HEK293T (cell line): ENCODE results near the gene VAT1.

ENCODE experiments used
- HDGF ChIP-seq: fragments of 450-650 bp; IDR thresholded peaks from 2 replicates; pipeline ENCODE4 v1.6.1; 2017; ENCODE audit warnings: antibody characterized with exemption, borderline replicate concordance
- TARDBP ChIP-seq: fragments of 450-650 bp; IDR thresholded peaks from 2 replicates; pipeline ENCODE4 v1.6.1; 2016

DNA sequence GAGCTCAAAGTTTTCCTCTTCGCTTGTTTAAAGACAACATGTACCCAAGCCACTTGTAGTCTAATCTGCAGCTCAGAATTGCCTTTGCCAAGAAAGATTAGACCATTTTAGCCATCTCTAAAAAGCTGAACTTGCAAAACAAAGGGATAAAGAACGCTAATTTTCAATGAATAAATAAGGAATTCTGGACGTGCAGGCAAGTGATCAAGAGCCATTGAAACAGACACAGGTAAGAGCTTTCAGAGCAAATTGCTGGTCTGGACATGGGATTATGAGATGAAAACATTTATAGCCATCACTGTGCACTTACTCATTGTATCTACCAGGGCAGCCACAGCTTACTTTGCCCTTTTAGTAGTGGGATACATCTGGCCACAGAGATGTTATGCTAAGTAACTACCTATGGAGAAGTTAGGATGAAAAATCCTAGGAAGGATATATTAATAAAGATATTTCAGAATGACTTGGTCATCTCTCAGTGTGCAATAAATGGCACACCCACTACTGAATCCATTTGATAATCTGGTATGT is 47.2 kb upstream of the VAT1 start:
- TF ChIP-seq TARDBP: no peak
- TF ChIP-seq HDGF: no peak
